Measurements from ENCODE around the gene DPY30.

GRCh38 chr2:31987454-31988220 lies 52.0 kb downstream of the DPY30 start:
- TF ChIP-seq CTCF (conservative IDR thresholded peaks at IDR 0.05; ENCODE audit: low read length), result no peak
- TF ChIP-seq EZH2phosphoT487 (IDR thresholded peaks at IDR 0.05; ENCODE audit: borderline replicate concordance, low read depth, low read length), result no peak

Measured in OCI-LY7 (cell line).